Body of pancreas (tissue), 4 donors: Measurements from ENCODE around the gene FCRL3. TPM values are rescaled to one million over a fixed set of nuclear protein-coding genes. Genes with fewer than 3 reads are reported as not detected.

Source experiments
- ATAC-seq: fragments of 150-250 bp; one replicate; pipeline ENCODE4 v1.9.1; 2016
- DNase-seq, 4 donors: peaks; one replicate each; pipeline ENCODE4 v3.0.0-alpha.2; 2019
- H3K27ac ChIP-seq, 4 donors: fragments of 200-600 bp; sonication (generic); 1 replicate in 3 of 4; 2 replicates in 1 of 4; pipeline versions ENCODE4 v1.5.1 to v1.6.1; 2016 to 2019; ENCODE audit warnings: mild to moderate bottlenecking in 1 of 4, mixed read lengths in 1 of 4, moderate library complexity in 1 of 4
- H3K27me3 ChIP-seq, 2 donors: fragments of 200-600 bp; sonication (generic); one replicate each; pipeline ENCODE4 v1.6.0; 2016; ENCODE audit warnings: mild to moderate bottlenecking in 1 of 2
- H3K36me3 ChIP-seq, 2 donors: fragments of 200-600 bp; sonication (generic); replicated peaks in 1 of 2; 2 replicates each; pipeline ENCODE4 v1.5.1; 2016; ENCODE audit warnings: low read depth in 2 of 2; ENCODE audit not compliant: insufficient read depth in 1 of 2
- H3K4me1 ChIP-seq: fragments of 200-600 bp; sonication (generic); one replicate; pipeline ENCODE4 v1.6.0; 2016
- H3K4me3 ChIP-seq, 2 donors: fragments of 200-600 bp; sonication (generic); 1 replicate in 1 of 2; 2 replicates in 1 of 2; pipeline ENCODE4 v1.5.1; 2016 to 2019
- H3K9me3 ChIP-seq, 3 donors: fragments of 200-600 bp; sonication (generic); 1 replicate in 2 of 3; 2 replicates in 1 of 3; pipeline ENCODE4 v1.5.1; 2016
- CTCF ChIP-seq, 7 experiments: fragments of 450-650 bp in 4 of 7; fragments of 200-600 bp in 3 of 7; sonication (generic) in 3 of 7; IDR thresholded peaks; one replicate each; pipeline ENCODE4 v1.5.1; 2016 to 2019; ENCODE audit warnings: antibody characterized with exemption in 7 of 7
- POLR2A ChIP-seq, 3 donors: fragments of 450-650 bp; IDR thresholded peaks; one replicate each; pipeline ENCODE4 v1.6.1; 2016; ENCODE audit warnings: antibody characterized with exemption in 3 of 3, mild to moderate bottlenecking in 2 of 3
- WGBS, 2 donors: methylation state at CpG; one replicate each; pipeline ENCODE4 v1.1.5; 2017; 5-methylcytosine and 5-hydroxymethylcytosine counted together
- intact Hi-C: fragments of 100-400 bp; cut with DNase I; formaldehyde crosslinking; loops from one replicate; pipeline ENCODE4 v1.15.1; 2023
- total RNA-seq, 2 donors: library from RNA; depleted of rRNA; stranded (reverse); fragments of >200 nt; gene quantifications; one replicate each; pipeline ENCODE4 v1.1.0, GENCODE V29; 2016

The FCRL3 gene
- total RNA-seq, 2 donors from 2014 or later: not detected

GRCh38 chr1:157695417-157695816, 5.2 kb downstream of the FCRL3 start:
- DNase-seq: no peak
- no peaks in the 10 kb centered on the region for H3K27me3 ChIP-seq
- H3K27ac ChIP-seq: no peak overlapping the region
- 62 to 63% methylated on average over 4 of the region's 4 CpGs for WGBS, 2 donors
- no peaks in the 10 kb centered on the region for H3K9me3 ChIP-seq
- no peaks in the 10 kb centered on the region for H3K4me1 ChIP-seq
- H3K4me3 ChIP-seq: no peak overlapping the region
- H3K36me3 ChIP-seq: no peaks in the 10 kb centered on the region
- intact Hi-C loops: loop anchor here (10.0 kb wide), 1 partner anchor 121 kb away; no protein-coding TSS in a partner anchor
- no peak for TF ChIP-seq POLR2A (IDR thresholded peaks at IDR 0.05)
- no peak for TF ChIP-seq CTCF (IDR thresholded peaks at IDR 0.05)
- no peak for ATAC-seq

- H3K27me3 ChIP-seq: no peaks in the 10 kb centered on the region
- H3K36me3 ChIP-seq: no peaks in the 10 kb centered on the region
- WGBS, 2 donors: 36 to 38% methylated on average over 5 of the region's 5 CpGs
- intact Hi-C loops: loop anchor here (10.0 kb wide), 1 partner anchor 117 kb away; no protein-coding TSS in a partner anchor
- no peak overlapping the region for H3K27ac ChIP-seq
- H3K4me3 ChIP-seq: no peak overlapping the region
- no peaks in the 10 kb centered on the region for H3K9me3 ChIP-seq
- no peak for TF ChIP-seq POLR2A (IDR thresholded peaks at IDR 0.05)
- peak; percentile 22 to 59 (median 54) for TF ChIP-seq CTCF (IDR thresholded peaks at IDR 0.05)
- no peaks in the 10 kb centered on the region for H3K4me1 ChIP-seq
- ATAC-seq: peak; percentile 62
- peak in 1 of 4 donors; percentile 21 for DNase-seq
Measured at GRCh38 chr1:157691285-157691920, 9.2 kb downstream of the FCRL3 start.

- TF ChIP-seq POLR2A (IDR thresholded peaks at IDR 0.05) (no peak), CTCF (IDR thresholded peaks at IDR 0.05) (no peak)
- no peaks in the 10 kb centered on the region for H3K27me3 ChIP-seq
- WGBS, 2 donors: 18 to 25% methylated on average over 5 of the region's 5 CpGs
- ATAC-seq (peak; percentile 81), DNase-seq (no peak)
- H3K9me3 ChIP-seq: no peaks in the 10 kb centered on the region
- intact Hi-C loops: no loop called here
- no peak overlapping the region for H3K4me3 ChIP-seq
- peak overlapping the region; percentile 13 to 69 (median 48) for H3K27ac ChIP-seq
- H3K4me1 ChIP-seq: peaks cover 11% of the 10 kb centered on the region
- no peaks in the 10 kb centered on the region for H3K36me3 ChIP-seq
Measured at GRCh38 chr1:157682710-157683437, 17.7 kb downstream of the FCRL3 start.

- no peak overlapping the region for H3K27ac ChIP-seq
- no peaks in the 10 kb centered on the region for H3K27me3 ChIP-seq
- 53 to 58% methylated on average over 4 of the region's 4 CpGs for WGBS, 2 donors
- no peak for ATAC-seq
- no peaks in the 10 kb centered on the region for H3K36me3 ChIP-seq
- TF ChIP-seq CTCF (IDR thresholded peaks at IDR 0.05) (no peak), POLR2A (IDR thresholded peaks at IDR 0.05) (no peak)
- no peak overlapping the region for H3K4me3 ChIP-seq
- peaks cover 6% of the 10 kb centered on the region for H3K4me1 ChIP-seq
- H3K9me3 ChIP-seq: no peaks in the 10 kb centered on the region
- intact Hi-C loops: no loop called here
- DNase-seq: no peak
Measured at GRCh38 chr1:157678721-157679120, 21.8 kb downstream of the FCRL3 start.
